Thymus (tissue), 2 donors: ENCODE measurements around the gene DMKN. TPM values are rescaled to one million over a fixed set of nuclear protein-coding genes. Genes with fewer than 3 reads are reported as not detected.

Source experiments
- polyA plus RNA-seq: library from polyadenylated mRNA; stranded (reverse); fragments of 200-250 nt; gene quantifications from one replicate; pipeline ENCODE4 v1.2.3, GENCODE V29; 2013
- total RNA-seq: library from RNA; stranded (reverse); fragments of 120-200 nt; gene quantifications from one replicate; pipeline ENCODE4 v1.2.4, GENCODE V29; 2013
- donor health status: healthy.

The DMKN gene
- total and polyA plus RNA-seq, 2 donors: 23.2 to 175 TPM

Other genes with a start within 250 kb of the DMKN start
- gene USF2, start 244.7 kb downstream of the DMKN start, total RNA-seq: 58.8 TPM
- 151 TPM for gene USF2, start 244.7 kb downstream of the DMKN start, polyA plus RNA-seq
- 0.24 TPM for gene HAMP, start 231.1 kb downstream of the DMKN start, total RNA-seq
- 6.8 TPM for gene HAMP, start 231.1 kb downstream of the DMKN start, polyA plus RNA-seq
- gene MAG, start 221.5 kb downstream of the DMKN start, total RNA-seq: 0.09 TPM
- 0.41 TPM for gene MAG, start 221.5 kb downstream of the DMKN start, polyA plus RNA-seq
- gene CD22, start 184.5 kb downstream of the DMKN start, total RNA-seq: 1.7 TPM
- gene CD22, start 184.5 kb downstream of the DMKN start, polyA plus RNA-seq: 12.3 TPM
- 0.05 TPM for gene FFAR1, start 165.7 kb downstream of the DMKN start, total RNA-seq
- gene FFAR1, start 165.7 kb downstream of the DMKN start, polyA plus RNA-seq: 0.05 TPM
- 0.33 TPM for gene FFAR3, start 155.2 kb downstream of the DMKN start, total RNA-seq
- gene FFAR3, start 155.2 kb downstream of the DMKN start, polyA plus RNA-seq: 0.41 TPM
- 0.05 TPM for gene GPR42, start 142.6 kb downstream of the DMKN start, total RNA-seq
- gene GPR42, start 142.6 kb downstream of the DMKN start, polyA plus RNA-seq: 0.25 TPM
- gene FFAR2, start 65.4 kb downstream of the DMKN start, total RNA-seq: 0.47 TPM
- 1.1 TPM for gene FFAR2, start 65.4 kb downstream of the DMKN start, polyA plus RNA-seq
- 7.9 TPM for gene KRTDAP, start 23.2 kb downstream of the DMKN start, total RNA-seq
- gene KRTDAP, start 23.2 kb downstream of the DMKN start, polyA plus RNA-seq: 523 TPM
- gene SBSN, start 14.7 kb upstream of the DMKN start, total RNA-seq: 1.5 TPM
- gene SBSN, start 14.7 kb upstream of the DMKN start, polyA plus RNA-seq: 56.1 TPM
- gene GAPDHS, start 19.8 kb upstream of the DMKN start, total RNA-seq: 0.19 TPM
- 0.16 TPM for gene GAPDHS, start 19.8 kb upstream of the DMKN start, polyA plus RNA-seq
- 45.0 TPM for gene TMEM147, start 32.0 kb upstream of the DMKN start, total RNA-seq
- 61.1 TPM for gene TMEM147, start 32.0 kb upstream of the DMKN start, polyA plus RNA-seq
- gene ATP4A, start 50.0 kb upstream of the DMKN start, total RNA-seq: 0.42 TPM
- gene ATP4A, start 50.0 kb upstream of the DMKN start, polyA plus RNA-seq: 1.1 TPM
- not detected for gene PMIS2, start 72.5 kb upstream of the DMKN start, total RNA-seq
- gene PMIS2, start 72.5 kb upstream of the DMKN start, polyA plus RNA-seq: not detected
- 11.8 TPM for gene HAUS5, start 99.1 kb upstream of the DMKN start, total RNA-seq
- gene HAUS5, start 99.1 kb upstream of the DMKN start, polyA plus RNA-seq: 22.8 TPM
- gene RBM42, start 115.4 kb upstream of the DMKN start, total RNA-seq: 51.8 TPM
- 57.1 TPM for gene RBM42, start 115.4 kb upstream of the DMKN start, polyA plus RNA-seq
- 0.76 TPM for gene ETV2, start 128.1 kb upstream of the DMKN start, total RNA-seq
- gene ETV2, start 128.1 kb upstream of the DMKN start, polyA plus RNA-seq: 1.5 TPM
- gene COX6B1, start 134.7 kb upstream of the DMKN start, total RNA-seq: 636 TPM
- 656 TPM for gene COX6B1, start 134.7 kb upstream of the DMKN start, polyA plus RNA-seq
- not detected for gene UPK1A, start 152.9 kb upstream of the DMKN start, total RNA-seq
- gene UPK1A, start 152.9 kb upstream of the DMKN start, polyA plus RNA-seq: 0.94 TPM
- gene ZBTB32, start 190.9 kb upstream of the DMKN start, total RNA-seq: 0.09 TPM
- gene ZBTB32, start 190.9 kb upstream of the DMKN start, polyA plus RNA-seq: 2.0 TPM
- gene KMT2B, start 204.4 kb upstream of the DMKN start, total RNA-seq: 5.2 TPM
- 39.0 TPM for gene KMT2B, start 204.4 kb upstream of the DMKN start, polyA plus RNA-seq
- 12.2 TPM for gene IGFLR1, start 228.8 kb upstream of the DMKN start, total RNA-seq
- 67.8 TPM for gene IGFLR1, start 228.8 kb upstream of the DMKN start, polyA plus RNA-seq
- 19.8 TPM for gene U2AF1L4, start 231.8 kb upstream of the DMKN start, total RNA-seq
- gene U2AF1L4, start 231.8 kb upstream of the DMKN start, polyA plus RNA-seq: 45.0 TPM
- 65.1 TPM for gene PSENEN, start 232.0 kb upstream of the DMKN start, total RNA-seq
- gene PSENEN, start 232.0 kb upstream of the DMKN start, polyA plus RNA-seq: 104 TPM
- 7.6 TPM for gene LIN37, start 234.9 kb upstream of the DMKN start, total RNA-seq
- gene LIN37, start 234.9 kb upstream of the DMKN start, polyA plus RNA-seq: 24.2 TPM
- 0.28 TPM for gene HSPB6, start 243.4 kb upstream of the DMKN start, total RNA-seq
- gene HSPB6, start 243.4 kb upstream of the DMKN start, polyA plus RNA-seq: 18.9 TPM
- gene PROSER3, start 244.5 kb upstream of the DMKN start, total RNA-seq: 2.0 TPM
- 10.0 TPM for gene PROSER3, start 244.5 kb upstream of the DMKN start, polyA plus RNA-seq